Transverse colon (tissue), 4 donors: ENCODE results near the gene CACNA1A. TPM values are rescaled to one million over a fixed set of nuclear protein-coding genes. Genes with fewer than 3 reads are reported as not detected.
"Not testable (repeated sequence)": the region's sequence is repeated elsewhere in the genome, so short reads cannot be mapped to it uniquely, and the experiment has no call there.

Experiments used
- DNase-seq: peaks from one replicate; pipeline ENCODE4 v3.0.0-alpha.2; 2019
- H3K27ac ChIP-seq, 4 donors: fragments of 200-600 bp; sonication (generic); 2 replicates each; pipeline ENCODE4 v1.5.1; 2016 to 2018; ENCODE audit warnings: inconsistent platforms in 4 of 4
- H3K27me3 ChIP-seq: fragments of 200-600 bp; sonication (generic); 2 replicates; pipeline ENCODE4 v1.5.1; 2017; ENCODE audit warnings: inconsistent platforms
- H3K36me3 ChIP-seq, 4 donors: fragments of 200-600 bp; sonication (generic); 2 replicates each; pipeline ENCODE4 v1.5.1; 2017 to 2019; ENCODE audit warnings: inconsistent platforms in 4 of 4
- H3K4me1 ChIP-seq, 4 donors: fragments of 200-600 bp; sonication (generic); 2 replicates each; pipeline ENCODE4 v1.5.1; 2017 to 2020; ENCODE audit warnings: inconsistent platforms in 4 of 4
- H3K4me3 ChIP-seq, 4 donors: fragments of 200-600 bp; sonication (generic); 1 replicate in 1 of 4; 2 replicates in 3 of 4; pipeline versions ENCODE4 v1.5.1 to v1.6.1; 2017 to 2019; ENCODE audit warnings: inconsistent platforms in 4 of 4
- H3K9me3 ChIP-seq, 2 donors: fragments of 200-600 bp; sonication (generic); 2 replicates each; pipeline ENCODE4 v1.5.1; 2017 to 2019; ENCODE audit warnings: inconsistent platforms in 2 of 2
- EP300 ChIP-seq: sonication (generic); formaldehyde crosslinking; IDR thresholded peaks from one replicate; pipeline ENCODE4 v1.6.1; 2017; ENCODE audit warnings: antibody characterized with exemption, low read depth
- POLR2A ChIP-seq: fragments of 450-650 bp; IDR thresholded peaks from one replicate; pipeline ENCODE4 v1.6.1; 2016; ENCODE audit warnings: antibody characterized with exemption, mild to moderate bottlenecking, moderate library complexity
- POLR2AphosphoS5 ChIP-seq, 3 donors: sonication (generic); formaldehyde crosslinking; IDR thresholded peaks; one replicate each; pipeline ENCODE4 v1.6.1; 2016; ENCODE audit warnings: antibody characterized with exemption in 3 of 3
- WGBS, 2 donors: methylation state at CpG; one replicate each; pipeline ENCODE4 v1.1.5; 2018; ENCODE audit warnings: low coverage in 1 of 2; 5-methylcytosine and 5-hydroxymethylcytosine counted together
- in situ Hi-C, 4 donors: fragments of 200-750 bp; cut with MboI; loops; one replicate each; pipeline versions ENCODE4 v1.15.0 to v1.15.1; 2017; ENCODE audit warnings: low sequenced_read_pairs in 3 of 4, low pct_ligation_motif_present in 1 of 4, low pct_unique_long_range_greater_than_20kb in 1 of 4
- intact Hi-C: fragments of 100-400 bp; cut with DNase I; formaldehyde crosslinking; loops from one replicate; pipeline ENCODE4 v1.15.1; 2023; ENCODE audit warnings: low total_unique reads
- total RNA-seq, 4 donors: library from RNA; depleted of rRNA; stranded (reverse); fragments of >200 nt; gene quantifications; one replicate each; pipeline ENCODE4 v1.1.0, GENCODE V29; 2016
- TF ChIP-seq, protein P1 (sequence below), 5 experiments: fragments of 200-600 bp in 3 of 5; fragments of 450-650 bp in 2 of 5; sonication (generic) in 3 of 5; IDR thresholded peaks; 1 replicate in 2 of 5; 2 replicates in 3 of 5; pipeline ENCODE4 v1.5.1; 2016 to 2017; ENCODE audit warnings: antibody characterized with exemption in 5 of 5, inconsistent platforms in 3 of 5, mild to moderate bottlenecking in 2 of 5, moderate library complexity in 1 of 5

CACNA1A gene
- total RNA-seq, 4 donors from 2014 or later = 2.9 to 15.7 (median 5.2) TPM

DNA sequence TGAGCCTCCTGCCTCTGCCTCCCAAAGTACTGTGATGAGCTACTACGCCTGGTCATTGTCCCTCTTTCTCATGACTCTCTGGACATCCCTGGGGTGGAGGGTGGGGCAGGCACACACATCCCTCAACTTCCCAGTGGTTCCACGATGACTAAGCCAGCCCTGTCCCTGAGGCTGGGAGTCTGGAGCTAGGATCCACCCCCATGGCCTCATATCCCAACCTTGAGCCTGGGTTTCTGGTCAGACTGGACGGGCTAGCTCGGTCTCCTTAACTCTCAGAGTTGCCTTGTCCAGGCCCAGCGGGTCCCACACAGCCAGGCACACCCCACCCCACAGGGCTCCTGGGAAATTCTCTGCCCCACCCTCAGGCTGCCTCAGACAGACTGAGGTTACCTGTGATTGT is 336.5 kb downstream of the CACNA1A start:
- Histone ChIP-seq H3K4me3 (no peak overlapping the region), H3K4me1 (peaks cover 20 to 74% (median 52%) of the 10 kb centered on the region in 4 donors), H3K9me3 (no peaks in the 10 kb centered on the region), H3K27me3 (no peaks in the 10 kb centered on the region), H3K27ac (peak overlapping the region; percentile 49 to 98 (median 96)), H3K36me3 (no peaks in the 10 kb centered on the region)
- 62% methylated on average over 5 of the region's 5 CpGs; no CpG with 5 or more reads in 1 of the 2 donors for WGBS, 2 donors
- TF ChIP-seq POLR2AphosphoS5 (IDR thresholded peaks at IDR 0.05) = no peak
- TF ChIP-seq EP300 = no peak
- TF ChIP-seq, protein P1, sequence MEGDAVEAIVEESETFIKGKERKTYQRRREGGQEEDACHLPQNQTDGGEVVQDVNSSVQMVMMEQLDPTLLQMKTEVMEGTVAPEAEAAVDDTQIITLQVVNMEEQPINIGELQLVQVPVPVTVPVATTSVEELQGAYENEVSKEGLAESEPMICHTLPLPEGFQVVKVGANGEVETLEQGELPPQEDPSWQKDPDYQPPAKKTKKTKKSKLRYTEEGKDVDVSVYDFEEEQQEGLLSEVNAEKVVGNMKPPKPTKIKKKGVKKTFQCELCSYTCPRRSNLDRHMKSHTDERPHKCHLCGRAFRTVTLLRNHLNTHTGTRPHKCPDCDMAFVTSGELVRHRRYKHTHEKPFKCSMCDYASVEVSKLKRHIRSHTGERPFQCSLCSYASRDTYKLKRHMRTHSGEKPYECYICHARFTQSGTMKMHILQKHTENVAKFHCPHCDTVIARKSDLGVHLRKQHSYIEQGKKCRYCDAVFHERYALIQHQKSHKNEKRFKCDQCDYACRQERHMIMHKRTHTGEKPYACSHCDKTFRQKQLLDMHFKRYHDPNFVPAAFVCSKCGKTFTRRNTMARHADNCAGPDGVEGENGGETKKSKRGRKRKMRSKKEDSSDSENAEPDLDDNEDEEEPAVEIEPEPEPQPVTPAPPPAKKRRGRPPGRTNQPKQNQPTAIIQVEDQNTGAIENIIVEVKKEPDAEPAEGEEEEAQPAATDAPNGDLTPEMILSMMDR (IDR thresholded peaks at IDR 0.05) = no peak
- TF ChIP-seq POLR2A = no peak
- intact Hi-C loops (no loop called here), in situ Hi-C loops (no loop called here)
- peak; percentile 60 for DNase-seq

DNA sequence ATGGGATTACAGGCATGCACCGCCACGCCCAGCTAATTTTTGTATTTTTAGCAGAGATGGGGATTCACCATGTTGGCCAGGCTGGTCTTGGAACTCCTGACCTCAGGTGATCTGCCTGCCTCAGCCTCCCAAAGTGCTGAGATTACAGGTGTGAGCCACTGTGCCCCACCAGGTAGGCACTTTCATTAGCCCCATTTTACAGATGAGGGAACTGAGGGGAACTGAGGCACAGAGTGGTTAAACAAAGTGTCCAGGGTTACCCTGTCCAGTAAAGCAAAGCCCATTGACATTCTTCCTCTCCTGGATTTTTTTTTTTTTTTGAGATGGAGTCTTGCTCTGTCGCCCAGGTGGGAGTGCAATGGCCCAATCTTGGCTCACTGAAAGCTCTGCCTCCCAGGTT is 340.1 kb downstream of the CACNA1A start:
- H3K4me3 ChIP-seq, H3K36me3 ChIP-seq, in situ Hi-C loops, DNase-seq, H3K27me3 ChIP-seq, H3K9me3 ChIP-seq, intact Hi-C loops: not testable (repeated sequence)
- Histone ChIP-seq H3K27ac (peak overlapping the region; percentile 95 to 98 (median 97)), H3K4me1 (peaks cover 36 to 84% (median 65%) of the 10 kb centered on the region in 4 donors)
- 93 to 100% methylated on average over 1 to 3 of the region's 3 CpGs for WGBS, 2 donors

DNA sequence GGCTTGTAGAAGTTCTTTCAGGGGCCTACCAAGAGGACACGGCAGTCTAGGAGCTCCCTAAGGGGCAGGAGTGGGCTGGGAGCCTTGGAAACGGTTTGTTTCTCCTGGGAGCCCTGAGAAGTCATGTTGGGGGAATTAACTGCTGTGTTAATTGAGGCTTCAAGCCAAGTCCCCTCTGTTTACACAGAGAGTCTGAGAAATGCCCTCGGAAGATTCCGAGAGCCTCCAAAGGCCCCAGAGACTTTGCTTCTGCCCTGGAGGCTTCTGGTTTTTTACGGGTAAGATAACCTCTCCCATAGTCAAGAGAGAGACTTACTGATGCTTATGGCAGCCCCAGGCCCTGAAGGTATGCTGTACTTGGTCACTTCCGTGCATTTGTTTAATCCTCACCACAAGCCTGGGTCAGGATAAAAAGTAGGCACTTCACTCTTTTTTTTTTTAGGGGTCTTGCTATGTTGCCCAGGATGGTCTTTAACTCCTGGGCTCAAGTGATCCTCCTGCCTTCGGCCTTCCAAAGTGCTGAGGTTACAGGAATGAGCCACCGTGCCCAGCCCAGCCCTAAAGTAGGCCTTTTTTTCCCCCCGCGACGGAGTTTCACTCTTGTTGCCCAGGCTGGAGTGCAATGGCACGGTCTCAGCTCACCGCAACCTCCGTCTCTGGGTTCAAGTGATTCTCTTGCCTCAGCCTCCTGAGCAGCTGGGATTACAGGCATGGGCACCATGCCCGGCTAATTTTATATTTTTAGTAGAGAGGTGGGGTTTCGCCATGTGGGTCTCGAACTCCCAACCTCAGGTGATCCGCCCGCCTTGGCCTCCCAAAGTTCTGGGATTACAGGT is 340.9 kb downstream of the CACNA1A start:
- no peak for DNase-seq
- no peak overlapping the region for H3K4me3 ChIP-seq
- peak overlapping the region; percentile 95 to 98 (median 97) for H3K27ac ChIP-seq
- in situ Hi-C loops (no loop called here), intact Hi-C loops (no loop called here)
- TF ChIP-seq POLR2A (no peak), EP300 (no peak), POLR2AphosphoS5 (IDR thresholded peaks at IDR 0.05) (no peak)
- TF ChIP-seq, protein P1 (IDR thresholded peaks at IDR 0.05) = no peak
- no peaks in the 10 kb centered on the region for H3K27me3 ChIP-seq
- H3K36me3 ChIP-seq = no peaks in the 10 kb centered on the region
- H3K9me3 ChIP-seq = no peaks in the 10 kb centered on the region
- peaks cover 36 to 90% (median 68%) of the 10 kb centered on the region in 4 donors for H3K4me1 ChIP-seq
- 72 to 74% methylated on average over 7 to 19 of the region's 19 CpGs for WGBS, 2 donors

DNA sequence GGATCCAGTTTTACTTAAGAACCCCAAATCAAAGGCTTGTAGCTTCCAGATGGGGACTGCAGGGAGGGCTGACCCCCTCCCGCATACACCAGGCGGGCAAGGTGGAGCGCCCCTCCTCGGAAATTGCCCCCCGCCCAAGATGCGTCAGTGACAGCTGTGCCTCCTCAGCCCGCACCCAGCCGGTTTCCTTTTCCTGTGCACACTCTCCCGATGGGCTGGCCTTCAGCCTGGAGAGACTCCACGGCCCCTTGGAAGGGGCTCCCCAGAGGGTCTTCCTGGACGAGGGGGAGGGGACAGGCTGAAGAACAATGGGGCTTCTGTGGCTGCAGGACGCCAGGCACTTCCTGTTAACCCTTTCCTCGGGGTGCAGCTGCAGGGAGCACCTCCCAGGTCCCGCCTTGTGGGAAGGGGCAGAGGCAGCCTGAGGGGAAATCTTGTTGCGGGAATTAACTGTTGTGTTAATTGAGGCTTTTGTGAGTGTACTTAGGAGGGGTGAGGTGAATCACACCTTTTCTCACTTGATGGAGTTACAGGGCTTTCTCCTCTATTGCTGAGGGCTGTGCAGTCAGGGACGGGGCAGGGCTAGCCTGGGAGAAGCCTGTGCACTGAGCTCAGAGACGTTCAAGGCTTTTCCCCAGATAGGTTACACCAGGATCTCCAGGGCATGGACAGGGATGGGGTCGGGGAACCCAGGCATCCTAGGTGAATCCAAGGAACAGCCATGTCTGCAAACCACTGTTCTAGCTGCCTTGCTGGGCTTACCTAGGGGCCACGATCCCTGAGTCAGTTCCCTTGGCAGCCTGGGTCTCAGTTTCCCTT is 341.7 kb downstream of the CACNA1A start:
- in situ Hi-C loops = no loop called here

More for the DNA sequence above, 341.7 kb downstream of the CACNA1A start:
- H3K27ac ChIP-seq = peak overlapping the region; percentile 95 to 98 (median 97)
- no peaks in the 10 kb centered on the region for H3K27me3 ChIP-seq
- DNase-seq = peak; percentile 75
- peak overlapping the region in 3 of 4 donors; percentile 8 to 46 (median 29) for H3K4me3 ChIP-seq
- H3K4me1 ChIP-seq = peaks cover 36 to 82% (median 65%) of the 10 kb centered on the region in 4 donors
- TF ChIP-seq POLR2AphosphoS5 (IDR thresholded peaks at IDR 0.05) (peak; percentile 16 to 58 (median 29)), POLR2A (no peak), EP300 (peak; percentile 25)
- TF ChIP-seq, protein P1 (IDR thresholded peaks at IDR 0.05) = no peak
- 9% methylated on average over 19 of the region's 19 CpGs; no CpG with 5 or more reads in 1 of the 2 donors for WGBS, 2 donors
- no peaks in the 10 kb centered on the region for H3K36me3 ChIP-seq
- no peaks in the 10 kb centered on the region for H3K9me3 ChIP-seq
- intact Hi-C loops = no loop called here
